ENCODE measurements around the gene CENPM.
A peak's percentile ranks its signal among the peaks of the same experiment; 100 is the strongest.
"Not testable (repeated sequence)": the region's sequence is repeated elsewhere in the genome, so short reads cannot be mapped to it uniquely, and the experiment has no call there.

The CENPM gene

DNA sequence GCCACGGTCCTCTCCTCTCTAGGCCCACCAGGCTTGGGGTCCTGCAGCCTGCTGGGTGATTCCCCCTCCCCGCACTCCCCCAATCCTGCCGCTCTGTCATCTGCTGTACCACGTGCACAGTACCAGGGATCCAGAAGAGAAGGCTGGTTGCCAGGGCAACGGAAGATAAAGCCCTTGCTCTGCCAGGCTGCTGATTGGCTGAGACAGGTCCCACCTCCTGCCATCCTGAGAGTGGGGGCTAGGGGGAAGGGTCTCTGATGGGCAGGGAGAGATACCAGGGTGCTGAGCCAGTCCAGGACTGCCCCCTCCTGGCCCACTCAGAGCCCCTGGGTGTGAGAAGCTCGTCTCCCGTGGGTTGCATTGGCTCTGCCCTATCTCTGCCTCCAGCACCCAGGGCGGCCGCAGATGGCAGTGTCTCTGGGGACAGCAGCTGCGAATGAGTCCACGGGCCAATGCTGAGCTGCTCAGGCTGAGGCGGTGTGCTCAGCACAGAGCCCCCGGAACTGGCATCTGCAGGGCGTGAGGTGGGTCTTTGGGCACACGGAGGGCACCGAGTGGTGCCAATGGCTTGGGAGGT lies 5.0 kb upstream of the CENPM start, which contains the start of gene SMIM45:
TSS of gene SMIM45 (plus strand) at position 253 of the 577 bp plus-strand sequence.
- no peak for DNase-seq (ENCODE audit: low read depth)
- no peak within 1 kb of the TSS for H3K4me3 ChIP-seq (ENCODE audit: low read depth, low read length)
- TF ChIP-seq, protein P1, sequence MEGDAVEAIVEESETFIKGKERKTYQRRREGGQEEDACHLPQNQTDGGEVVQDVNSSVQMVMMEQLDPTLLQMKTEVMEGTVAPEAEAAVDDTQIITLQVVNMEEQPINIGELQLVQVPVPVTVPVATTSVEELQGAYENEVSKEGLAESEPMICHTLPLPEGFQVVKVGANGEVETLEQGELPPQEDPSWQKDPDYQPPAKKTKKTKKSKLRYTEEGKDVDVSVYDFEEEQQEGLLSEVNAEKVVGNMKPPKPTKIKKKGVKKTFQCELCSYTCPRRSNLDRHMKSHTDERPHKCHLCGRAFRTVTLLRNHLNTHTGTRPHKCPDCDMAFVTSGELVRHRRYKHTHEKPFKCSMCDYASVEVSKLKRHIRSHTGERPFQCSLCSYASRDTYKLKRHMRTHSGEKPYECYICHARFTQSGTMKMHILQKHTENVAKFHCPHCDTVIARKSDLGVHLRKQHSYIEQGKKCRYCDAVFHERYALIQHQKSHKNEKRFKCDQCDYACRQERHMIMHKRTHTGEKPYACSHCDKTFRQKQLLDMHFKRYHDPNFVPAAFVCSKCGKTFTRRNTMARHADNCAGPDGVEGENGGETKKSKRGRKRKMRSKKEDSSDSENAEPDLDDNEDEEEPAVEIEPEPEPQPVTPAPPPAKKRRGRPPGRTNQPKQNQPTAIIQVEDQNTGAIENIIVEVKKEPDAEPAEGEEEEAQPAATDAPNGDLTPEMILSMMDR (IDR thresholded peaks at IDR 0.05; ENCODE audit: control insufficient read depth, extremely low read depth, insufficient read depth), result no peak

DNA sequence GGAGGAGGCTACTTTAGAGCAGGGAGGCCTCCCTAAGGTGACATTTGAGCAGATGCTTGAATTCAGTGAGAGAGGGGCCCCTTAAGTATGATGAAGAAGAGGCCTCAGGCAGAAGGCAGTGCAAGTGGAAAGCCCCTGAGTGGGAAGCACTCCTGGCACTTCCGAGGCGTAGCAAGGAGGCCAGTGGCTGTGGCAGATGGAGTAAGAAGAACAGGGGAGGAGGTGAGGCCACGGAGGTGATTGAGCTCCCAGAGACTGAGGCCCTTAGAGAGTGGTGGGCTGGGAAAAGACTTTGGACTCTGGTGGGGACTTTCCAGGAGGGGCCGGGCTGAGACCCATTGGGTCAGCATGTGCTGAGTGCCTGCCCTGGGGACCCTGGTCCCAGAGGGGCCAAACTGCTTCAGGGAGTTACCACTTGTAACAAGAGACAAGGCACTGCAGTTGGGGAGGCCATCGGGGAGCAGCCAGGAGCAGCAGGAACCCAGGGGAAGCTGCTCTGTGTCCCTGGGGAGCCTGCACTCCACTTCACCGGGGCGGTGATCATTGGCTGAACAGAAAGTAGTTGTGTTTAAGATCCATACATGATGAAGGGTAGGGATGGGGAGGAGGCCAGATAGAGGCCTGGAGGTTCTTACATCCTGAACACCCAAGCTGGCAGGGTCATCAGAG lies 2.5 kb upstream of the CENPM start:
- TF ChIP-seq, protein P1 (IDR thresholded peaks at IDR 0.05; ENCODE audit: control insufficient read depth, extremely low read depth, insufficient read depth), result no peak
- DNase-seq (ENCODE audit: low read depth), result no peak
- H3K4me3 ChIP-seq (ENCODE audit: low read depth, low read length), result no peak overlapping the region

DNA sequence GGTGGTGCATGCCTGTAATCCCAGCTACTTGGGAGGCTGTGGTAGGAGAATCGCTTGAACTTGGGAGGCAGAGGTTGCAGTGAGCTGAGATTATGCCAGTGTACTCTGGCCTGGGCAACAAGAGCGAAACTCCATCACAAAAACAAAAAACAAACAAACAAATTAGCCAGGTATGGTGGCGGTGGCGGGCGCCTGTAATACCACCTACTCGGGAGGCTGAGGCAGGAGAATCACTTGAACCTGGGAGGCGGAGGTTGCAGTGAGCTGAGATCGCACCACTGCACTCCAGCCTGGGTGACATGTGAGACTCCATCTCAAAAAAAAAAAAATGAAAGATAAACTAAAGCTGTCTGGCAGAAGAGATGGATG lies 2.0 kb upstream of the CENPM start:
- not testable (repeated sequence) for DNase-seq (ENCODE audit: low read depth); H3K4me3 ChIP-seq (ENCODE audit: low read depth, low read length)

DNA sequence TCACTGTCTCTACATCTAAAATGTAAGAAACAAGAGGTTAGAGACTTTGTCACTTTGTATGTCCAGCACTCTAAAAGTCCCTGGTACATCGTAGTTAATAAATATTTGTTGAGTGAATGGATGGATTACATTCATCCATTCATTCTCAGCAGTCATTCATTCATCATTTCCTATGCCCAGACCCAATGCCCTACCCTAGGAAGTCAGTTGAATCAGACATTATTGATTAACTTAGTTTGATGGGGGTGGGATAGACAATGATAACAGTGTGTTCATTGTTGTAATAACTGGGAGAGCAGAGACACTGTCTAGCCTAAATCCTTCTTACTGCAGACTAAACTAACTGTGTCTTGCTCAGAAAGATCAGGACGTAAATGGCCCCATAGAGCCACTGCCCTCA lies 1.2 kb upstream of the CENPM start:
- no peak overlapping the region for H3K4me3 ChIP-seq (ENCODE audit: low read depth, low read length)
- DNase-seq (ENCODE audit: low read depth), result no peak

DNA sequence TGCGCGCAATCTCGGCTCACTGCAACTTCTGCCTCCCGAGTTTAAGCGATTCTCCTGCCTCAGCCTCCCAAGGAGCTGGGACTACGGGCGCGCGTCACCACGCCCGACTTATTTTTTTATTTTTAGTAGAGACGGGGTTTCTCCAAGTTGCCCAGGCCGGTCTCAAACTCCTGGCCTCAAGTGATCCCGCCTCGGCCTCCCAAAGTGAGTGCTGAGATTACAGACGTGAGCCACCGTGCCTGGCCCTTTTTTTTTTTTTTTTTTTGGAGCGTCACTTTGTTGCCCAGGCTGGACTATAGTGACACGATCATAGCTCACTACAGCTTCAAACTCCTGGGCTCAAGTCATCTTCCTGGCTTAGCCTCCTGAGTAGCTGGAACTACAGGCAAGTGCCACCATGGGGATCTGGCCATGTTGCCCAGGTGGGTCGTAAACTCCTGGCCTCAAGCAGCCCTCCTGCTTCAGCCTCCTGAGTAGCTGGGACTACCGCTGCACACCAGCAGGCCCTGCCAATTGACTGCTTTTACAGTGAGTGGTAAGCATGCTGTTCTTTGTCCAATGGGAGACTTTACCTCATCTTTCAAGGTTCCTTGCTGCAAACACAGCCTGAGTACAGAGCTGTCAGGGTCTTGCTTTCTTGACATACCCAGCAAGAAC lies 600 bp upstream of the CENPM start:
- TF ChIP-seq, protein P1 (IDR thresholded peaks at IDR 0.05; ENCODE audit: control insufficient read depth, extremely low read depth, insufficient read depth), result no peak
- H3K4me3 ChIP-seq (ENCODE audit: low read depth, low read length), result peak overlapping the region; percentile 73
- no peak for DNase-seq (ENCODE audit: low read depth)

More for the DNA sequence above, 1.2 kb upstream of the CENPM start:
- TF ChIP-seq, protein P1 (IDR thresholded peaks at IDR 0.05; ENCODE audit: control insufficient read depth, extremely low read depth, insufficient read depth), result no peak

DNA sequence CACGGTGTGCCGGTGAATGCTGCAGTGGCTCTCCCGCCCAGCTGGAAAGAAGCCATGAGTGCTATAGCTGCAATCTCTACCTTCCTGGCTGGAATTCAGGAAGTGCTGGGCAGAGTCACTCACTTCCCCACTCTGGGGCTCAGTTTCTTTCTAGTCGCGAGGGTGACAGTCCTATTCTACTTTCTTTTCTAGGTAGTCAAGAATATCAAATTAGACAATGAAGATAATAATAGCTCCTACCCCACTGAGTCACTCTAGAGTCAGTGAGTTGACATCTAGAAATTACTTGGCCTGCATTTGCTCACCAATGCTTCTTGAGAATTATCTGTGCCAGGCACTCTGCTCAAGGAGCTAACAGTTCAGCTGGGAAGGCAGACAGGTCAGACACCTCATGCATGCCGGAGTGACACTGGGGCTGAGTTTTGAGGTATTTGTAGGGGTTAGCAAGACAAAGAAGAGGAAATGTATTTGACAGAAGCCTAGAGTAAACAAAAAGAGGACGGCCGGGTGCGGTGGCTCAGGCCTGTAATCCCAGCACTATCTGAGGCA lies 3.2 kb downstream of the CENPM start:
- no peak overlapping the region for H3K4me3 ChIP-seq (ENCODE audit: low read depth, low read length)
- DNase-seq (ENCODE audit: low read depth), result no peak
- TF ChIP-seq, protein P1 (IDR thresholded peaks at IDR 0.05; ENCODE audit: control insufficient read depth, extremely low read depth, insufficient read depth), result no peak
